GM12892 (cell line): ENCODE results near the gene CCDC192.

Experiments
- POLR2A ChIP-seq: IDR thresholded peaks from 2 replicates; pipeline ENCODE4 v1.6.1; 2011; ENCODE audit warnings: low read depth, low read length, control low read depth
- POLR2AphosphoS5 ChIP-seq: IDR thresholded peaks from 2 replicates; pipeline ENCODE4 v1.6.1; 2011; ENCODE audit warnings: low read depth, low read length, control low read depth
- TAF1 ChIP-seq: IDR thresholded peaks from 2 replicates; pipeline ENCODE4 v1.6.1; 2011; ENCODE audit warnings: low read depth, mild to moderate bottlenecking, control low read depth, low read length, borderline replicate concordance

- TF ChIP-seq POLR2AphosphoS5: no peak
- TF ChIP-seq POLR2A: no peak
- TF ChIP-seq TAF1: no peak
Observed at GRCh38 chr5:127739807-127740384, 36.7 kb downstream of the CCDC192 start.
